H1 (cell line): ENCODE results near the gene SLC2A3.
"Not testable (repeated sequence)": the region's sequence is repeated elsewhere in the genome, so short reads cannot be mapped to it uniquely, and the experiment has no call there.

Experiments
- BACH1 ChIP-seq: IDR thresholded peaks from 2 replicates; pipeline ENCODE4 v1.6.1; 2012; ENCODE audit warnings: low read length, improper control_type of control experiment
- CEBPB ChIP-seq: IDR thresholded peaks from 2 replicates; pipeline ENCODE4 v1.6.1; 2012; ENCODE audit warnings: low read depth, low read length
- EP300 ChIP-seq, 2 experiments: IDR thresholded peaks; 1 replicate in 1 of 2; 2 replicates in 1 of 2; pipeline ENCODE4 v1.6.1; 2011 to 2012; ENCODE audit warnings: low read depth in 2 of 2, low read length in 2 of 2, mild to moderate bottlenecking in 2 of 2, borderline replicate concordance in 1 of 2, inconsistent platforms in 1 of 2, moderate library complexity in 1 of 2
- EZH2 ChIP-seq: fragments of 200-600 bp; sonication (generic); IDR thresholded peaks from 2 replicates; pipeline ENCODE4 v1.7.1; 2012; ENCODE audit warnings: low read depth, mild to moderate bottlenecking, moderate library complexity, low read length, inconsistent platforms; ENCODE audit not compliant: severe bottlenecking
- GABPA ChIP-seq: IDR thresholded peaks from 2 replicates; pipeline ENCODE4 v1.6.1; 2011; ENCODE audit warnings: mild to moderate bottlenecking, low read length, moderate library complexity, borderline replicate concordance; ENCODE audit not compliant: insufficient read depth
- MAFK ChIP-seq: IDR thresholded peaks from 2 replicates; pipeline ENCODE4 v1.6.1; 2012; ENCODE audit warnings: low read depth, mild to moderate bottlenecking, improper control_type of control experiment, low read length
- PHF8 ChIP-seq: fragments of 200-600 bp; sonication (generic); conservative IDR thresholded peaks from 2 replicates; pipeline ENCODE4 v1.7.1; 2012; ENCODE audit warnings: low read depth, mild to moderate bottlenecking, inconsistent platforms, low read length, moderate library complexity
- POLR2A ChIP-seq, 2 experiments: IDR thresholded peaks; 1 replicate in 1 of 2; 2 replicates in 1 of 2; pipeline ENCODE4 v1.6.1; 2011; ENCODE audit warnings: low read depth in 2 of 2, low read length in 2 of 2, mild to moderate bottlenecking in 2 of 2; ENCODE audit errors: control extremely low read depth in 1 of 2
- POLR2AphosphoS5 ChIP-seq: IDR thresholded peaks from 2 replicates; pipeline ENCODE4 v1.6.1; 2011; ENCODE audit warnings: low read depth, low read length
- SUZ12 ChIP-seq: fragments of 200-600 bp; sonication (generic); IDR thresholded peaks from 2 replicates; pipeline ENCODE4 v1.6.1; 2012; ENCODE audit warnings: mild to moderate bottlenecking, inconsistent platforms, low read length, moderate library complexity, mixed read lengths
- TAF1 ChIP-seq: IDR thresholded peaks from 2 replicates; pipeline ENCODE4 v1.6.1; 2011; ENCODE audit warnings: mild to moderate bottlenecking, low read depth, low read length
- YY1 ChIP-seq: IDR thresholded peaks from 2 replicates; pipeline ENCODE4 v1.6.1; 2011; ENCODE audit warnings: low read depth, mild to moderate bottlenecking, low read length
- TF ChIP-seq, protein P1 (sequence below), 3 experiments: IDR thresholded peaks; 1 replicate in 2 of 3; 2 replicates in 1 of 3; pipeline versions ENCODE4 v1.5.1 to v1.6.1; 2011; ENCODE audit warnings: low read length in 3 of 3, mild to moderate bottlenecking in 3 of 3, inconsistent platforms in 2 of 3, low read depth in 1 of 3, moderate library complexity in 1 of 3; ENCODE audit not compliant: insufficient read depth in 1 of 3; ENCODE audit errors: control extremely low read depth in 1 of 3

DNA sequence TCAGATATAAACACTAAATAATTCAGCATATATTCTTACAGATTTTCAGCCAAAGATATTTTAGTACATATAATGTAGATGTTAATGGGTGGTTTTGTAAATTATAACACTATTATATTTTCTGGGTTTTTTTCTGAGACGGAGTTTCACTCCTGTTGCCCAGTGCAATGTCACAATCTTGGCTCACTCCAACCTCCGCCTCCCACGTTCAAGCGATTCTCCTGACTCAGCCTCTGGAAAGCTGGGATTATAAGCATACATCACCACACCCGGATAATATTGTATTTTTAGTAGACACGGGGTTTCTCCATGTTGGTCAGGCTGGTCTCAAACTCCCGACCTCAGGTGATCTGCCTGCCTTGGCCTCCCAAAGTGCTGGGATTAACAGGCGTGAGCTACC, 33.6 kb downstream of the SLC2A3 start:
- TF ChIP-seq, protein P1, sequence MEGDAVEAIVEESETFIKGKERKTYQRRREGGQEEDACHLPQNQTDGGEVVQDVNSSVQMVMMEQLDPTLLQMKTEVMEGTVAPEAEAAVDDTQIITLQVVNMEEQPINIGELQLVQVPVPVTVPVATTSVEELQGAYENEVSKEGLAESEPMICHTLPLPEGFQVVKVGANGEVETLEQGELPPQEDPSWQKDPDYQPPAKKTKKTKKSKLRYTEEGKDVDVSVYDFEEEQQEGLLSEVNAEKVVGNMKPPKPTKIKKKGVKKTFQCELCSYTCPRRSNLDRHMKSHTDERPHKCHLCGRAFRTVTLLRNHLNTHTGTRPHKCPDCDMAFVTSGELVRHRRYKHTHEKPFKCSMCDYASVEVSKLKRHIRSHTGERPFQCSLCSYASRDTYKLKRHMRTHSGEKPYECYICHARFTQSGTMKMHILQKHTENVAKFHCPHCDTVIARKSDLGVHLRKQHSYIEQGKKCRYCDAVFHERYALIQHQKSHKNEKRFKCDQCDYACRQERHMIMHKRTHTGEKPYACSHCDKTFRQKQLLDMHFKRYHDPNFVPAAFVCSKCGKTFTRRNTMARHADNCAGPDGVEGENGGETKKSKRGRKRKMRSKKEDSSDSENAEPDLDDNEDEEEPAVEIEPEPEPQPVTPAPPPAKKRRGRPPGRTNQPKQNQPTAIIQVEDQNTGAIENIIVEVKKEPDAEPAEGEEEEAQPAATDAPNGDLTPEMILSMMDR (IDR thresholded peaks at IDR 0.05; ENCODE audit: control extremely low read depth in 1 of 3, insufficient read depth in 1 of 3, low read depth in 1 of 3, low read length in 3 of 3) = not testable (repeated sequence)
- not testable (repeated sequence) for TF ChIP-seq PHF8; TAF1; BACH1; EZH2; SUZ12; CEBPB; POLR2AphosphoS5; EP300 (IDR thresholded peaks at IDR 0.05; ENCODE audit: borderline replicate concordance in 1 of 2, low read depth in 2 of 2, low read length in 2 of 2); MAFK; YY1; GABPA; POLR2A (IDR thresholded peaks at IDR 0.05; ENCODE audit: control extremely low read depth in 1 of 2, low read depth in 2 of 2, low read length in 2 of 2)
